NCI-H748 treated with DMSO at 0.1 percent for 48 hours (cell line): ENCODE results near the gene MYO5B.
"Not testable (repeated sequence)": the region's sequence is repeated elsewhere in the genome, so short reads cannot be mapped to it uniquely, and the experiment has no call there.

Source experiments
- DNase-seq: peaks from one replicate; lab custom pipeline; 2025; lab: John Stamatoyannopoulos, UW

The MYO5B gene

GRCh38 chr18:50194631-50195532 is at the start of gene MYO5B:
Gene MYO5B, minus strand, starts transcription at chr18:50195147. Its CDS starts 354 bp downstream, at chr18:50194793.
- DNase-seq = peak; percentile 57

- DNase-seq = not testable (repeated sequence)
These were observed 46.8 kb upstream of the MYO5B start for GRCh38 chr18:50241768-50242167.

- no peak for DNase-seq
These were observed 45.2 kb upstream of the MYO5B start for GRCh38 chr18:50240080-50240563.

- DNase-seq = no peak
These were observed 37.5 kb upstream of the MYO5B start for GRCh38 chr18:50232419-50232818.

GRCh38 chr18:50231621-50232020 is 36.7 kb upstream of the MYO5B start:
- DNase-seq = no peak

- DNase-seq = not testable (repeated sequence)
These were observed 25.3 kb upstream of the MYO5B start for GRCh38 chr18:50220249-50220648.

GRCh38 chr18:50218432-50219197 is 23.7 kb upstream of the MYO5B start:
- DNase-seq = no peak

GRCh38 chr18:50209311-50209710 is 14.4 kb upstream of the MYO5B start:
- no peak for DNase-seq

- DNase-seq = no peak
These were observed 12.8 kb upstream of the MYO5B start for GRCh38 chr18:50207722-50208121.

GRCh38 chr18:50203801-50204604 is 9.1 kb upstream of the MYO5B start:
- peak; percentile 70 for DNase-seq

GRCh38 chr18:50201476-50202018 is 6.6 kb upstream of the MYO5B start:
- no peak for DNase-seq

- no peak for DNase-seq
These were observed 5.0 kb upstream of the MYO5B start for GRCh38 chr18:50199921-50200320.

- DNase-seq = no peak
These were observed 4.5 kb upstream of the MYO5B start for GRCh38 chr18:50199346-50199855.

GRCh38 chr18:50196261-50196660 is 1.3 kb upstream of the MYO5B start:
- no peak for DNase-seq

GRCh38 chr18:50195689-50196088 is 742 bp upstream of the MYO5B start:
- no peak for DNase-seq

GRCh38 chr18:50193796-50194630 is 934 bp downstream of the MYO5B start:
- no peak for DNase-seq

- no peak for DNase-seq
These were observed 1.8 kb downstream of the MYO5B start for GRCh38 chr18:50192995-50193795.

- DNase-seq = no peak
These were observed 4.0 kb downstream of the MYO5B start for GRCh38 chr18:50190926-50191325.

- DNase-seq = no peak
These were observed 4.7 kb downstream of the MYO5B start for GRCh38 chr18:50190236-50190635.

GRCh38 chr18:50189160-50189559 is 5.8 kb downstream of the MYO5B start:
- no peak for DNase-seq
